ENCODE results near the gene ACAT1. TPM values are rescaled to one million over a fixed set of nuclear protein-coding genes. Genes with fewer than 3 reads are reported as not detected.

ACAT1 gene
- total and polyA plus RNA-seq, 2 of the 8 experiments (the other 6 are each of a cell fraction or from before 2014, with no cell fraction given), result 30.4 to 30.9 TPM

DNA sequence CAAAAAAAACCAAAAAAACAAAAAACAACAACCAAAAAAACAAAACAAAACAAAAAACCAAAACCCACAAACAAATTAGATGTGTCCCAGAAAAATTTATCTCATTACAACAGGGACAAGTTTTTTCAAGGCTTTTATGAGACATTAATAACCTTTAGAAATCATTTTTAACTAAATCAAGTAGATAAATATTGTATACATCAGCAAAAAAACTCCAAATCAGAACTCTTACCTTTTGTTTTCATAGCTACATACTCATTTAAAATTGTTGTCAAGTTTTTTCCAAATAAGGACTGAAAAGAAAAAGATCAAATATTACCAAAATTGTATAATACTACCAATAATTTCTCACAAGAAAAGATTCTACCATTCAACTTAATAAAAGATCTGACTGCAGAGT is 72.4 kb downstream of the ACAT1 start:
- H3K23me2 ChIP-seq (ENCODE audit: low read depth, low read length), result no peaks in the 10 kb centered on the region
- no peaks in the 10 kb centered on the region for H3K4me1 ChIP-seq (replicated peaks in 1 of 4; ENCODE audit: control insufficient read depth in 3 of 4, insufficient read depth in 4 of 4, low read length in 3 of 4)
- no peak overlapping the region for H3K18ac ChIP-seq (ENCODE audit: extremely low read depth, low read length)
- peaks cover 6% of the 10 kb centered on the region; the same call in 1 of the 2 replicates for H3K79me1 ChIP-seq (ENCODE audit: low read depth, low read length)
- H2BK15ac ChIP-seq (ENCODE audit: low read length), result no peak overlapping the region
- DNase-seq (ENCODE audit: low read depth in 1 of 2, low spot score in 2 of 2) (no peak), FAIRE-seq (no peak)
- H2BK20ac ChIP-seq (ENCODE audit: low read length), result no peak overlapping the region
- H2BK5ac ChIP-seq (ENCODE audit: low read depth, low read length), result no peak overlapping the region
- no peak overlapping the region for H3K9ac ChIP-seq (replicated peaks in 1 of 4; ENCODE audit: extremely low read depth in 1 of 4, low read depth in 3 of 4, low read length in 3 of 4)
- H2BK12ac ChIP-seq (ENCODE audit: low read depth, low read length), result no peak overlapping the region
- no peak overlapping the region for H3K23ac ChIP-seq (ENCODE audit: insufficient read length)
- H3K4ac ChIP-seq (replicated peaks; ENCODE audit: insufficient read length, low read depth, low read length), result no peak overlapping the region
- no peak overlapping the region for H2AFZ ChIP-seq (ENCODE audit: low read length)
- no peak overlapping the region for H4K5ac ChIP-seq (ENCODE audit: insufficient read length, low read depth, low read length)
- H4K91ac ChIP-seq (replicated peaks; ENCODE audit: insufficient read length, low read length), result no peak overlapping the region
- peaks cover 4 to 72% (median 22%) of the 10 kb centered on the region in 4 experiments for H3K36me3 ChIP-seq (ENCODE audit: control insufficient read depth in 2 of 4, insufficient read depth in 4 of 4, low read length in 3 of 4)
- peaks cover 0 to 2% of the 10 kb centered on the region in 2 experiments for H4K20me1 ChIP-seq (replicated peaks in 1 of 2; ENCODE audit: control insufficient read depth in 1 of 2, insufficient read depth in 2 of 2, low read length in 2 of 2)
- ChIA-PET CTCF (ENCODE audit: partially characterized antibody) (interaction anchor here (0.9 to 1.2 kb wide), 2 partner anchors 14 to 75 kb away, joined by 3 to 4 read pairs; no protein-coding TSS in a partner anchor), POLR2A (ENCODE audit: partially characterized antibody) (no interaction called here)
- no peak overlapping the region for H2AK5ac ChIP-seq (ENCODE audit: low read depth, low read length)
- no peak overlapping the region for H3K14ac ChIP-seq (ENCODE audit: insufficient read length)
- H3K79me2 ChIP-seq (ENCODE audit: control insufficient read depth in 1 of 2, insufficient read depth in 2 of 2, low read length in 2 of 2), result peaks cover 0 to 18% of the 10 kb centered on the region in 2 experiments; a peak in 2 of 4 replicates
- H3K4me2 ChIP-seq (ENCODE audit: insufficient read depth in 1 of 2, low read depth in 2 of 2, low read length in 2 of 2), result no peak overlapping the region
- no peaks in the 10 kb centered on the region for H3K9me3 ChIP-seq (ENCODE audit: insufficient read depth in 2 of 2, low read depth in 1 of 2, low read length in 1 of 2)
- no peak overlapping the region for H3K27ac ChIP-seq (ENCODE audit: low read depth, low read length)
- H3K27me3 ChIP-seq (replicated peaks in 1 of 4; ENCODE audit: control insufficient read depth in 3 of 4, extremely low read depth in 1 of 4, insufficient read depth in 3 of 4, low read length in 3 of 4), result no peaks in the 10 kb centered on the region
- H3K56ac ChIP-seq (replicated peaks; ENCODE audit: insufficient read length, low read depth, low read length), result no peak overlapping the region
- no peak overlapping the region for H4K8ac ChIP-seq (ENCODE audit: extremely low read depth, insufficient read depth, low read length)
- no peak overlapping the region for H3K4me3 ChIP-seq (ENCODE audit: extremely low read depth in 1 of 4, insufficient read depth in 2 of 4, low read depth in 3 of 4, low read length in 4 of 4)
- no peak overlapping the region for H2BK120ac ChIP-seq (replicated peaks; ENCODE audit: low read depth, low read length)
- no peak for TF ChIP-seq RNF2 (IDR thresholded peaks at IDR 0.05; ENCODE audit: borderline replicate concordance, low read depth, low read length, missing control alignments, poor library complexity, severe bottlenecking)
- TF ChIP-seq SIN3A (conservative IDR thresholded peaks at IDR 0.05 in 1 of 2, IDR thresholded peaks at IDR 0.05 in 1 of 2; ENCODE audit: low read depth in 1 of 2, low read length in 2 of 2), result no peak
- TF ChIP-seq CREB1 (IDR thresholded peaks at IDR 0.05), result no peak
- TF ChIP-seq CBX8 (IDR thresholded peaks at IDR 0.05; ENCODE audit: borderline replicate concordance, low read depth, low read length), result no peak
- no peak for TF ChIP-seq NRF1 (IDR thresholded peaks at IDR 0.05; ENCODE audit: low read depth, low read length)
- TF ChIP-seq SAP30 (IDR thresholded peaks at IDR 0.05; ENCODE audit: insufficient read depth, insufficient replicate concordance, low read length), result no peak
- TF ChIP-seq SP4 (IDR thresholded peaks at IDR 0.05; ENCODE audit: low read length), result no peak
- no peak for TF ChIP-seq TEAD4 (IDR thresholded peaks at IDR 0.05; ENCODE audit: low read depth, low read length)
- no peak for TF ChIP-seq BCL11A (IDR thresholded peaks at IDR 0.05; ENCODE audit: low read depth in 2 of 2, low read length in 2 of 2)
- no peak for TF ChIP-seq SIRT6 (IDR thresholded peaks at IDR 0.05; ENCODE audit: low read length)
- no peak for TF ChIP-seq TAF7 (optimal IDR thresholded peaks at IDR 0.05; ENCODE audit: borderline replicate concordance, low read depth, low read length)
- no peak for TF ChIP-seq EP300 (IDR thresholded peaks at IDR 0.05; ENCODE audit: borderline replicate concordance in 1 of 2, low read depth in 2 of 2, low read length in 2 of 2)
- no peak for TF ChIP-seq TBP (IDR thresholded peaks at IDR 0.05; ENCODE audit: low read depth, low read length)
- TF ChIP-seq NANOG (IDR thresholded peaks at IDR 0.05; ENCODE audit: insufficient read depth, low read depth, low read length, poor library complexity, severe bottlenecking), result no peak
- TF ChIP-seq SUZ12 (IDR thresholded peaks at IDR 0.05; ENCODE audit: low read length), result no peak

All from H1 (cell line).